ENCODE data around the gene REG4.

Gene REG4

DNA sequence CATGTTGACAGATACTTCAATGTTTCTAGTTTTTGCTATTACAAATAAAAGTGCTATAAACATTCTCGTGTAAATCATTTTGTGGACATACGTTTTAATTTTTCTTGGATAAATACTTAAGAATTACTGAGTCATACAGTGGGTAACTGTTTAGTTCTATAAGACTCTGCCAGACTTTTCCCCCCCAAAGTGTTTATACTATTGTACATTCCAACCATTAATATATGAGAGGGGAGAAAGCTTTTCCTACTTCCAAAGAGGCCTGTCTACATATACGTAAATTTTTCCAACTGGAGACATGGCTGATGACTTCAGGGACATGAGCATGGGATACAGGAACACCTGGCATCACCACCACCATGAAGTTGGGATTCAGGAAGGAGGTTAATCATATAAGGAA is 17.0 kb upstream of the REG4 start:
- TF ChIP-seq, protein P1, sequence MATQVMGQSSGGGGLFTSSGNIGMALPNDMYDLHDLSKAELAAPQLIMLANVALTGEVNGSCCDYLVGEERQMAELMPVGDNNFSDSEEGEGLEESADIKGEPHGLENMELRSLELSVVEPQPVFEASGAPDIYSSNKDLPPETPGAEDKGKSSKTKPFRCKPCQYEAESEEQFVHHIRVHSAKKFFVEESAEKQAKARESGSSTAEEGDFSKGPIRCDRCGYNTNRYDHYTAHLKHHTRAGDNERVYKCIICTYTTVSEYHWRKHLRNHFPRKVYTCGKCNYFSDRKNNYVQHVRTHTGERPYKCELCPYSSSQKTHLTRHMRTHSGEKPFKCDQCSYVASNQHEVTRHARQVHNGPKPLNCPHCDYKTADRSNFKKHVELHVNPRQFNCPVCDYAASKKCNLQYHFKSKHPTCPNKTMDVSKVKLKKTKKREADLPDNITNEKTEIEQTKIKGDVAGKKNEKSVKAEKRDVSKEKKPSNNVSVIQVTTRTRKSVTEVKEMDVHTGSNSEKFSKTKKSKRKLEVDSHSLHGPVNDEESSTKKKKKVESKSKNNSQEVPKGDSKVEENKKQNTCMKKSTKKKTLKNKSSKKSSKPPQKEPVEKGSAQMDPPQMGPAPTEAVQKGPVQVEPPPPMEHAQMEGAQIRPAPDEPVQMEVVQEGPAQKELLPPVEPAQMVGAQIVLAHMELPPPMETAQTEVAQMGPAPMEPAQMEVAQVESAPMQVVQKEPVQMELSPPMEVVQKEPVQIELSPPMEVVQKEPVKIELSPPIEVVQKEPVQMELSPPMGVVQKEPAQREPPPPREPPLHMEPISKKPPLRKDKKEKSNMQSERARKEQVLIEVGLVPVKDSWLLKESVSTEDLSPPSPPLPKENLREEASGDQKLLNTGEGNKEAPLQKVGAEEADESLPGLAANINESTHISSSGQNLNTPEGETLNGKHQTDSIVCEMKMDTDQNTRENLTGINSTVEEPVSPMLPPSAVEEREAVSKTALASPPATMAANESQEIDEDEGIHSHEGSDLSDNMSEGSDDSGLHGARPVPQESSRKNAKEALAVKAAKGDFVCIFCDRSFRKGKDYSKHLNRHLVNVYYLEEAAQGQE (IDR thresholded peaks at IDR 0.05; ENCODE audit: insufficient replicate concordance, low read depth), result no peak
- TF ChIP-seq POLR2AphosphoS5 (IDR thresholded peaks at IDR 0.05; ENCODE audit: low read depth), result no peak
- no peak for TF ChIP-seq SPI1 (IDR thresholded peaks at IDR 0.05; ENCODE audit: borderline replicate concordance, low read depth)
- no peak for TF ChIP-seq CTCF (IDR thresholded peaks at IDR 0.05; ENCODE audit: insufficient read depth, low read length)
- TF ChIP-seq GABPA (IDR thresholded peaks at IDR 0.05; ENCODE audit: low read depth), result no peak

GRCh38 chr1:119827010-119827409 is 15.8 kb upstream of the REG4 start:
- Histone ChIP-seq H3K27me3 (ENCODE audit: insufficient read depth, poor library complexity, severe bottlenecking) (no peaks in the 10 kb centered on the region), H3K27ac (replicated peaks) (no peak overlapping the region), H3K4me3 (replicated peaks; ENCODE audit: insufficient read depth, low read length) (no peak overlapping the region)
- no peak for DNase-seq (ENCODE audit: low read depth in 1 of 2, low spot score in 1 of 2)
- TF ChIP-seq GABPA (IDR thresholded peaks at IDR 0.05; ENCODE audit: low read depth) (no peak), CTCF (IDR thresholded peaks at IDR 0.05; ENCODE audit: insufficient read depth, low read length) (peak; percentile 38)

More for the DNA sequence above, 17.0 kb upstream of the REG4 start:
- Histone ChIP-seq H3K4me3 (replicated peaks; ENCODE audit: insufficient read depth, low read length) (no peak overlapping the region), H3K27me3 (ENCODE audit: insufficient read depth, poor library complexity, severe bottlenecking) (no peaks in the 10 kb centered on the region), H3K27ac (replicated peaks) (no peak overlapping the region)
- no peak for DNase-seq (ENCODE audit: low read depth in 1 of 2, low spot score in 1 of 2)

DNA sequence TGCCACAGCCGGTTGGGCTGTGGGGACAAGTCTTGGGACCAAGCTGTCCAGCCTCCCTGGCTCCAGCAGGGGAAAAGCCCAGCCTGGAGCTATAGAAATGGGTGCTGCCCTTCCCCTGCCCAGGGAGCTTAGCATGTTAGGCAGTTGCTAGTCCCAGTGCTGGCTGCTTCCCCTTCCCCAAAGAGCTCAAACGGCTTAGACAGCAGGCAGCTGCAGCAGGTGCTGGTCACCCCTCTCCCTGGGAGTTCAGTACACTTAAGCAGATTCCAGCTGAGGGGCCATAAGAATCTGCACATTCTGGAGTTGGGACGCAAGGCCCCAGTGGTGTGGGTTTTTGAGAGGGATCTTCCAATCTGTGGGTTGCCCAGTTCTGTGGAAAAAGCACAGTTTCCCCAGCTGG is 11.1 kb upstream of the REG4 start:
- Histone ChIP-seq H3K27me3 (ENCODE audit: insufficient read depth, poor library complexity, severe bottlenecking) (peaks cover 3% of the 10 kb centered on the region), H3K27ac (replicated peaks) (no peak overlapping the region), H3K4me3 (replicated peaks; ENCODE audit: insufficient read depth, low read length) (no peak overlapping the region)
- DNase-seq (ENCODE audit: low read depth in 1 of 2, low spot score in 1 of 2), result no peak
- TF ChIP-seq CTCF (IDR thresholded peaks at IDR 0.05; ENCODE audit: insufficient read depth, low read length) (no peak), SPI1 (IDR thresholded peaks at IDR 0.05; ENCODE audit: borderline replicate concordance, low read depth) (no peak), GABPA (IDR thresholded peaks at IDR 0.05; ENCODE audit: low read depth) (no peak), POLR2AphosphoS5 (IDR thresholded peaks at IDR 0.05; ENCODE audit: low read depth) (no peak)
- TF ChIP-seq, protein P1 (IDR thresholded peaks at IDR 0.05; ENCODE audit: insufficient replicate concordance, low read depth), result no peak

DNA sequence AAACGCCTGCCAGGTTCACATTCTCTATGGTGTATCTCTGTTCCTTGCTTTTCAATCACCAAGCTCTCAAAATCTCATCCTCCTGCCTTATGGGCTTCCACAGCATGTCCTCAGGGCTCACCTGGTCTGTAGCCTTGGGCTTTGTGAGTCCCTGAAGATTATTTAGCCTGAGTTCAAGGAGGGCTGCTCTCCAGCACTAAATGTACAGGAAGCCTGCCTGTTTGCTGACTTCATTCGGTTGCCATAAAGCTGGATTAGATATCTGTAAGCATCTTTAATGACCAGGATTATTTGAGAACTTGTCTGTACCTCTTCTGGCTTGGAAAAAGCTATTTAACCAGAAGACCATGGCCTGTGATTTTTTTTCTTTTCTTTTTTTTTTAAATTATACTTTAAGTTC is 6.9 kb upstream of the REG4 start:
- DNase-seq (ENCODE audit: low read depth in 1 of 2, low spot score in 1 of 2), result no peak
- peaks cover 3% of the 10 kb centered on the region for H3K27me3 ChIP-seq (ENCODE audit: insufficient read depth, poor library complexity, severe bottlenecking)
- H3K4me3 ChIP-seq (replicated peaks; ENCODE audit: insufficient read depth, low read length), result no peak overlapping the region
- no peak overlapping the region for H3K27ac ChIP-seq (replicated peaks)
- TF ChIP-seq POLR2AphosphoS5 (IDR thresholded peaks at IDR 0.05; ENCODE audit: low read depth) (no peak), GABPA (IDR thresholded peaks at IDR 0.05; ENCODE audit: low read depth) (no peak), CTCF (IDR thresholded peaks at IDR 0.05; ENCODE audit: insufficient read depth, low read length) (no peak), SPI1 (IDR thresholded peaks at IDR 0.05; ENCODE audit: borderline replicate concordance, low read depth) (no peak)
- TF ChIP-seq, protein P1 (IDR thresholded peaks at IDR 0.05; ENCODE audit: insufficient replicate concordance, low read depth), result no peak

All from HL-60 (cell line).